ENCODE data around the gene CNTNAP2.
"Not testable (repeated sequence)": the region's sequence is repeated elsewhere in the genome, so short reads cannot be mapped to it uniquely, and the experiment has no call there.

The CNTNAP2 gene

DNA sequence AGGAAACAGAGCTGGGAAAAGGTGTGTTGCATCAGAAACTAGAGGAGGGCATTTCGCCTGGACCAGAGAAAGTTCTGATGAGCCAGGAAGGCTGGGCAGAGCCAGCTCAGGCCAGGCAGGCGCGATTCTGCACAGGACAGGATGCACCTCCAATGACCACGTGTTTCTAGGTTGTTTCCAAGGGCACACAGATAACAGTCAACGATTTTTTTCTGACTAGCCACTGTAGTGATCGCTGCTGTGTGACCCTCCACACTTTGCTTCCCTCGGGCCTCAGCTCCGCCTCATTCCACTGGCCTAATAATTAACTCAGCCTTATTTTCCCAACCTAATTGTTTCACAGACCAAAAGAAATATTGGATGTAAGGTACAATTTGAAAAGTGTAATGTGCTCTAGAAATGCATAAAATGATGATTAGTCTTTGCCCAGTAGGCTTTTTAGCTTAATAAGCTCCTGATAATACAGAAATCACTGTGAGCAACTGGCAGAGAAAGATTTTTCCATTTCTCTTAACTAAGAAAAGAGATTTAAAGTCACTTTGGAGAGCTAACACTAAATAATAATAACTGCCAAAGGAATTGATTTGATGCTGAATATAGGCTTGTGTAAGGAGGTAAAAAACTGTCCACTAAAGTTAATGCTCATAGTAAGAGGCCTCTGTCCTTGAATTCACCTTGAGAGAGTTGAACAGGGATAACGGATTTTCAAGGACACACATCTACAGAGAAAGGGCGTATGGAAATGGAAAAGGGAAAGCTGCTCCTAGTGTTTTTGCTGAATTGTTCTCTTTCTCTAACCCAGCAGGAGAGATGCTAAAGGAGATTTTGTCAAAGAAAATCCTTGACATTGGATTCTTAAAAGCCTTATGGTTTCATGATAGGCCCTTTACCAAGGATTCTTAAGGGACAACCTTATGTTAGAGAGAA, 2183.0 kb downstream of the CNTNAP2 start:
- no peak for TF ChIP-seq ARNT (IDR thresholded peaks at IDR 0.05)
- no peak for TF ChIP-seq FOXM1 (IDR thresholded peaks at IDR 0.05; ENCODE audit: borderline replicate concordance)
- no peak for TF ChIP-seq LEF1 (IDR thresholded peaks at IDR 0.05; ENCODE audit: borderline replicate concordance)
- no peak for TF ChIP-seq ZNF384 (IDR thresholded peaks at IDR 0.05)
- TF ChIP-seq ELF4 (IDR thresholded peaks at IDR 0.05): no peak
- TF ChIP-seq, protein P1, sequence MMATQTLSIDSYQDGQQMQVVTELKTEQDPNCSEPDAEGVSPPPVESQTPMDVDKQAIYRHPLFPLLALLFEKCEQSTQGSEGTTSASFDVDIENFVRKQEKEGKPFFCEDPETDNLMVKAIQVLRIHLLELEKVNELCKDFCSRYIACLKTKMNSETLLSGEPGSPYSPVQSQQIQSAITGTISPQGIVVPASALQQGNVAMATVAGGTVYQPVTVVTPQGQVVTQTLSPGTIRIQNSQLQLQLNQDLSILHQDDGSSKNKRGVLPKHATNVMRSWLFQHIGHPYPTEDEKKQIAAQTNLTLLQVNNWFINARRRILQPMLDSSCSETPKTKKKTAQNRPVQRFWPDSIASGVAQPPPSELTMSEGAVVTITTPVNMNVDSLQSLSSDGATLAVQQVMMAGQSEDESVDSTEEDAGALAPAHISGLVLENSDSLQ (IDR thresholded peaks at IDR 0.05): no peak
- TF ChIP-seq HDGF (IDR thresholded peaks at IDR 0.05; ENCODE audit: borderline replicate concordance): no peak
- no peak for TF ChIP-seq SUZ12 (IDR thresholded peaks at IDR 0.05)
- no peak for TF ChIP-seq SP1 (IDR thresholded peaks at IDR 0.05)
- no peak for TF ChIP-seq BHLHE40 (IDR thresholded peaks at IDR 0.05; ENCODE audit: borderline replicate concordance)
- no peak for TF ChIP-seq TARDBP (IDR thresholded peaks at IDR 0.05)
- no peak for TF ChIP-seq CTBP1 (IDR thresholded peaks at IDR 0.05; ENCODE audit: borderline replicate concordance)
- TF ChIP-seq NFRKB (IDR thresholded peaks at IDR 0.05): no peak
- no peak for TF ChIP-seq L3MBTL2 (conservative IDR thresholded peaks at IDR 0.05)
- CTCF ChIA-PET: interaction anchor here (0.7 kb wide), 2 partner anchors 187 to 358 kb away, joined by 3 to 9 read pairs; no protein-coding TSS in a partner anchor
- DNase-seq (ENCODE audit: extremely low spot score): no peak
- POLR2A ChIA-PET: no interaction called here

DNA sequence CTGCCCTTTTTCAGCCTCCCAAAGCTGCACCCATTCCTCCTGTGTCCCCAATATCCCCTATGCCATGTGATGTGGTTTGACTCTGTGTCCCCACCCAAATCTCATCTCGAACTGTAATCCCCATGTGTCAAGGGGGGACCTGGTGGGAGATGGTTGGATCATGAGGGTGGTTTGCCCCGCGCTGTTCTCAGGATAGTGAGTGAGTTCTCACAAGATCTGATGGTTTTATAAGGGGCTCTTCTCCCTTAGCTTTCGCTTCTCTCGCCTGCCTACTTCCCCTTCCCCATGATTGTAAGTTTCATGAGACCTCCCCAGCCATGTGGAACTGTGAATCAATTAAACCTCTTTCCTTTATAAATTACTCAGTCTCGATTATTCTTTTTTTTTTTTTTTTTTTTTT, 2185.8 kb downstream of the CNTNAP2 start:
- CTCF ChIA-PET: interaction anchor here (0.9 kb wide), 1 partner anchor 17 kb away, joined by 3 read pairs; no protein-coding TSS in a partner anchor
- POLR2A ChIA-PET; DNase-seq (ENCODE audit: extremely low spot score): not testable (repeated sequence)

DNA sequence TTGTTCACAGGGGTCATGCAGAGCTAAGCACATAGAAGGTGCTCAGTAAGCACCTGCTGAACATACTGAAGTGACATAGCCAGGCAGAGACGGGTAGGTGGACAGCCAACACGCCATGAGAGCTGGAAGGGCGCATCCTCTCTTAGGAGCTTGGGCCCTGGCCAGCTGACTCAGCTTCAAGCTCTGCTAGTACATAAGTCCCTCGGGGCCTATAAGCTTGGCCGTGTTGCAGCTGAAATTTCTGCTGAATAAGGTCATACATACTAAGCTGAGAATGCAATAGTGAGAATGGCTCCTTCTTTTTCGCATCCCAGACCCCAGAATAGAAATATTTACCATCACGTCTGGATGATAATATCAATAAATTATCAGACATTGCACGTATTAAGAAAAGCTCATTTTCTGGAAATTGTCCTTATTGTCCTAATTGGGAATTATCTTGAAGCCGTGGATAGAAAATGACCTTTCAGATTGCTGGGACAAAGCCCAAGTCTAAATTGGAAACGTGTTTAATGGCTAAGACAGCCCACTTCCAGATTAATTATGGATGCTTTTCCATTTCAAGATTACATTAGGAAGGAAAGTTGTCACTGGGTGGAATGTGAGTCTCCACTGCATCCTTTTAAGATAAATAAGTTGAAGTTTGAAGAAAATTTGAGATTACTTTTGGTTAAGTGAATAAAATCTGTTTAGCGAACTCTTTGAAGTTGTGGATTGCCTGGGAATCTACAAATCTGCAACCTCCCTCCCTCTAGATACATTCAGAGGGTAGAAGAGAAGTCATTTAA, 2186.9 kb downstream of the CNTNAP2 start:
- DNase-seq (ENCODE audit: extremely low spot score): peak; percentile 65
- TF ChIP-seq HDGF (IDR thresholded peaks at IDR 0.05; ENCODE audit: borderline replicate concordance) (no peak), NFRKB (IDR thresholded peaks at IDR 0.05) (no peak)
- ChIA-PET POLR2A (interaction anchor here (0.6 kb wide), 1 partner anchor 98 kb away, joined by 3 read pairs; no protein-coding TSS in a partner anchor), CTCF (interaction anchor here (1.0 to 1.1 kb wide), 2 partner anchors 41 to 224 kb away, joined by 3 to 4 read pairs; no protein-coding TSS in a partner anchor)

DNA sequence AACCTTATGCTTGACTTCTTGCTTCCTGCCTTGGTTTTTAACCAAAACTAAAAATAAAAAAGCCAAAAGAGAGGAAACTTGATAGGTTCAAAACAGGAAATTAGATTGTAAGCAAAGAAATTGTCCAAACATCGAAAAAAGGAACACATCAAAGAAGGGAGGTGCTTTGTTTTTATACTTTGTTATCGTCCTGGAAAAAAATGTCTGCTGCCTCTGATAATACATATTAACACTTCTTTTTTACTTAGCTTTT, 2187.4 kb downstream of the CNTNAP2 start:
- ChIA-PET CTCF (interaction anchor here (1.0 to 1.1 kb wide), 2 partner anchors 41 to 223 kb away, joined by 3 to 4 read pairs; no protein-coding TSS in a partner anchor), POLR2A (interaction anchor here (0.6 kb wide), 1 partner anchor 1568 kb away, joined by 3 read pairs; no protein-coding TSS in a partner anchor)
- DNase-seq (ENCODE audit: extremely low spot score): no peak
- TF ChIP-seq L3MBTL2 (conservative IDR thresholded peaks at IDR 0.05): no peak
- TF ChIP-seq TARDBP (IDR thresholded peaks at IDR 0.05): no peak
- TF ChIP-seq ELF4 (IDR thresholded peaks at IDR 0.05): no peak
- no peak for TF ChIP-seq BHLHE40 (IDR thresholded peaks at IDR 0.05; ENCODE audit: borderline replicate concordance)
- TF ChIP-seq NFRKB (IDR thresholded peaks at IDR 0.05): no peak
- TF ChIP-seq LEF1 (IDR thresholded peaks at IDR 0.05; ENCODE audit: borderline replicate concordance): no peak
- no peak for TF ChIP-seq SP1 (IDR thresholded peaks at IDR 0.05)
- TF ChIP-seq CTBP1 (IDR thresholded peaks at IDR 0.05; ENCODE audit: borderline replicate concordance): no peak

DNA sequence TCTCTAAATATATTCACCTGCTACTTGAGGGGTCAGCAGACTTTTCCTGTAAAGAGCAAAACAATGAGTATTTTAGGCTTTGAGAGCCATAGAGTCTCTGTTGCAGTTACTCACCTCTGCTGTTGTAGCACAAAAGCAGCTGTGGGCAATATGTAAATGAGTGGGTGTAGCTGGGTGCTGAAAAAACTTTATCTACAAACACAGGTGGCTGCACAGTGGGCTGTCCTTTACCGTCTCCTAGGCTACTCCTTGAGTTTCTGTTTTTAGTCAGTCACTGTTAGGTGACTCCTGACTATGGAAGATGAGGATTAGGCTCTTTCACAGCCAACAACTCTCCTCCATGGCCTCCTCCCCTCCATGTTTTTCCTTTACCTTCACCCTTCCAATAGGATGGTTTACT, 2187.9 kb downstream of the CNTNAP2 start:
- no peak for TF ChIP-seq ZNF384 (IDR thresholded peaks at IDR 0.05)
- TF ChIP-seq SUZ12 (IDR thresholded peaks at IDR 0.05): no peak
- TF ChIP-seq ARNT (IDR thresholded peaks at IDR 0.05): no peak
- no peak for TF ChIP-seq FOXK2 (IDR thresholded peaks at IDR 0.05)
- no peak for TF ChIP-seq FOXM1 (IDR thresholded peaks at IDR 0.05; ENCODE audit: borderline replicate concordance)
- no peak for TF ChIP-seq FOXA1 (IDR thresholded peaks at IDR 0.05)
- TF ChIP-seq NFRKB (IDR thresholded peaks at IDR 0.05): no peak
- TF ChIP-seq, protein P1 (IDR thresholded peaks at IDR 0.05): no peak
- TF ChIP-seq SP1 (IDR thresholded peaks at IDR 0.05): no peak
- TF ChIP-seq CTBP1 (IDR thresholded peaks at IDR 0.05; ENCODE audit: borderline replicate concordance): no peak
- no peak for TF ChIP-seq ELF4 (IDR thresholded peaks at IDR 0.05)
- no peak for TF ChIP-seq BHLHE40 (IDR thresholded peaks at IDR 0.05; ENCODE audit: borderline replicate concordance)
- TF ChIP-seq LEF1 (IDR thresholded peaks at IDR 0.05; ENCODE audit: borderline replicate concordance): no peak
- no peak for TF ChIP-seq HDGF (IDR thresholded peaks at IDR 0.05; ENCODE audit: borderline replicate concordance)
- no peak for TF ChIP-seq L3MBTL2 (conservative IDR thresholded peaks at IDR 0.05)
- no peak for TF ChIP-seq TARDBP (IDR thresholded peaks at IDR 0.05)
- ChIA-PET CTCF (no interaction called here), POLR2A (interaction anchor here (0.6 kb wide), 1 partner anchor 1568 kb away, joined by 3 read pairs; no protein-coding TSS in a partner anchor)
- no peak for DNase-seq (ENCODE audit: extremely low spot score)

DNA sequence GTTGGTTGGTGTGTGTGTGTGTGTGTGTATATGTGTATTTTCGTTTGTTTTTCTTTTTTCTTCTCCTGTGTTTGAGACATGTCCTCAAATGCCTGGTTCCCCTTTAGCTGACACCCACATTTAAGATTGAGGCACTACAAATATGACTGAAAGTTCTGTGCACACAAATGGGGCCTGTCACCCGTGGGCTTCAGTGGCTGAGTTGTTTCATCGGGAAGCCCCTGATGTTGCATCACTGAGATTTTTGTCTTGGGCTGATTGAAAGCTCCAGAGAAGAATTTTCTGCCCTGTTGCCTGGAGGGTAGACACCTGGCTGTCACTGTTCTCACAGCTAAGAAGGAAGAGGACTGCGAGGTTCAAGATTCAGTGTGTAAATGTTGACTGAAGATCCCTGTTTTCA, 2190.2 kb downstream of the CNTNAP2 start:
- TF ChIP-seq FOXK2 (IDR thresholded peaks at IDR 0.05) (no peak), SUZ12 (IDR thresholded peaks at IDR 0.05) (no peak), FOXM1 (IDR thresholded peaks at IDR 0.05; ENCODE audit: borderline replicate concordance) (no peak), L3MBTL2 (conservative IDR thresholded peaks at IDR 0.05) (no peak), FOXA1 (IDR thresholded peaks at IDR 0.05) (no peak), CTBP1 (IDR thresholded peaks at IDR 0.05; ENCODE audit: borderline replicate concordance) (no peak)
- TF ChIP-seq, protein P1 (IDR thresholded peaks at IDR 0.05): no peak
- CTCF ChIA-PET: interaction anchor here (0.5 to 1.0 kb wide), 2 partner anchors 10 to 164 kb away, joined by 3 to 5 read pairs; no protein-coding TSS in a partner anchor
- POLR2A ChIA-PET: no interaction called here
- DNase-seq (ENCODE audit: extremely low spot score): no peak
